ENCODE results near the gene TEC. TPM values are rescaled to one million over a fixed set of nuclear protein-coding genes. Genes with fewer than 3 reads are reported as not detected.

TEC gene
- total and polyA plus RNA-seq, 2 of the 8 experiments (the other 6 are each of a cell fraction or from before 2014, with no cell fraction given): 0.73 to 1.8 TPM

DNA sequence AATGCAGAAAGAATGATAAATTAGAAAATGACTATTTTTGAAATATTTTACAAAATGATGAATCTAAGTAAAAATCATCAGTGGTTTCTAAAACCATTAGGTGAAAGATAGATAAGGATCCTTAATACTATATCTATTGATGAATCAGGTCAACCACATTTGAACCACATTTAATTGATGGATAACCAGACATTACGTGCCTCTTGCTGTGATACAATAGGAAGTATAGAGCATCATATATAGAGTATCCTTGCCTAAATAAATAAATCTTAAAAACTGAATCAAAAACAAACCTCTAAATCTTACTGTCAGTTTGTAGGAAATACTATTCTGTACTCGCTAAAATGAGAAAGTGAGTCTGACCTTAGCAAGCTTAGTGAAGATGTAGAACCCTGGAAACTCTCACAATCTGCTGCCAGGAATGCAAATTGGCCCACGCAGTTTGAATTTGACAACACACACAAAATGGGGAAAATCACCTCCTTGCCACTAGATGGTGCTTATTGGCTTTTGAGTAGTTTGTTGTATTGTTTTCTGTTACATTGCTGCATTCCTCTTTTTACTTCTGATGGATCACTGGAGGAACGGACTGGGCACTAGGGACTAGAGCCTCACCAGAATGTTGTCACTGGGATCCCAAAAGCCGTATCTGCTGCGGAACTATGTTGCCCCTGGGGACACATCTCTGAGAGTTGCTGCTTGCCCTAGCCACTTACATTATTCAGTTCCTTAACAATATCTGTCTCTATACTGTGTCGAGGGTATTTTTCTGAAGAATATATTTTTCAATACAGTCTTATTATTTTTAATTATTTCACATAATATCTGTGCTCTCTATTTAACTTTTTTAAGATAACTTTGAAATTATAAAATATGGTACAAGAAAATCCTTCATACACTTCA is 46.3 kb upstream of the TEC start:
- H2BK12ac ChIP-seq (ENCODE audit: low read depth, low read length): no peak overlapping the region
- no peak overlapping the region for H3K9ac ChIP-seq (replicated peaks in 1 of 4; ENCODE audit: extremely low read depth in 1 of 4, low read depth in 3 of 4, low read length in 3 of 4)
- no peak overlapping the region for H2AFZ ChIP-seq (ENCODE audit: low read length)
- DNase-seq (ENCODE audit: low read depth in 1 of 2, low spot score in 2 of 2): no peak
- no peak overlapping the region for H3K14ac ChIP-seq (ENCODE audit: insufficient read length)
- H2BK120ac ChIP-seq (replicated peaks; ENCODE audit: low read depth, low read length): no peak overlapping the region
- no peaks in the 10 kb centered on the region for H3K79me2 ChIP-seq (ENCODE audit: control insufficient read depth in 1 of 2, insufficient read depth in 2 of 2, low read length in 2 of 2)
- H2BK15ac ChIP-seq (ENCODE audit: low read length): no peak overlapping the region
- no peak overlapping the region for H4K8ac ChIP-seq (ENCODE audit: extremely low read depth, insufficient read depth, low read length)
- no peak overlapping the region for H3K4me2 ChIP-seq (ENCODE audit: insufficient read depth in 1 of 2, low read depth in 2 of 2, low read length in 2 of 2)
- H4K20me1 ChIP-seq (replicated peaks in 1 of 2; ENCODE audit: control insufficient read depth in 1 of 2, insufficient read depth in 2 of 2, low read length in 2 of 2): no peaks in the 10 kb centered on the region
- H2AK5ac ChIP-seq (ENCODE audit: low read depth, low read length): no peak overlapping the region
- no peaks in the 10 kb centered on the region for H3K23me2 ChIP-seq (ENCODE audit: low read depth, low read length)
- no peak overlapping the region for H3K4me3 ChIP-seq (ENCODE audit: extremely low read depth in 1 of 4, insufficient read depth in 2 of 4, low read depth in 3 of 4, low read length in 4 of 4)
- H3K4me1 ChIP-seq (replicated peaks in 1 of 4; ENCODE audit: control insufficient read depth in 3 of 4, insufficient read depth in 4 of 4, low read length in 3 of 4): no peaks in the 10 kb centered on the region
- peak; percentile 98 for FAIRE-seq
- H4K5ac ChIP-seq (ENCODE audit: insufficient read length, low read depth, low read length): no peak overlapping the region
- ChIA-PET CTCF (ENCODE audit: partially characterized antibody) (interaction anchor here (1.8 kb wide), 1 partner anchor 12 kb away, joined by 7 read pairs; no protein-coding TSS in a partner anchor), POLR2A (ENCODE audit: partially characterized antibody) (no interaction called here)
- H4K91ac ChIP-seq (replicated peaks; ENCODE audit: insufficient read length, low read length): no peak overlapping the region
- no peaks in the 10 kb centered on the region for H3K27me3 ChIP-seq (replicated peaks in 1 of 4; ENCODE audit: control insufficient read depth in 3 of 4, extremely low read depth in 1 of 4, insufficient read depth in 3 of 4, low read length in 3 of 4)
- H3K56ac ChIP-seq (replicated peaks; ENCODE audit: insufficient read length, low read depth, low read length): no peak overlapping the region
- H3K23ac ChIP-seq (ENCODE audit: insufficient read length): no peak overlapping the region
- no peak overlapping the region for H3K18ac ChIP-seq (ENCODE audit: extremely low read depth, low read length)
- no peak overlapping the region for H2BK5ac ChIP-seq (ENCODE audit: low read depth, low read length)
- H2BK20ac ChIP-seq (ENCODE audit: low read length): no peak overlapping the region
- no peaks in the 10 kb centered on the region for H3K36me3 ChIP-seq (ENCODE audit: control insufficient read depth in 2 of 4, insufficient read depth in 4 of 4, low read length in 3 of 4)
- H3K79me1 ChIP-seq (ENCODE audit: low read depth, low read length): no peaks in the 10 kb centered on the region
- H3K9me3 ChIP-seq (ENCODE audit: insufficient read depth in 2 of 2, low read depth in 1 of 2, low read length in 1 of 2): no peaks in the 10 kb centered on the region
- no peak overlapping the region for H3K27ac ChIP-seq (ENCODE audit: low read depth, low read length)
- WGBS, 2 experiments (ENCODE audit: extremely low coverage in 1 of 2, insufficient coverage in 1 of 2, insufficient read length in 1 of 2, insufficient replicate concordance in 2 of 2, low coverage in 1 of 2, low lambda C conversion rate in 2 of 2, missing lambda C conversion rate in 1 of 2): 45% methylated on average over 7 of the region's 7 CpGs; no CpG with 5 or more reads in 1 of the 2 experiments
- H3K4ac ChIP-seq (replicated peaks; ENCODE audit: insufficient read length, low read depth, low read length): no peak overlapping the region
- TF ChIP-seq YY1 (IDR thresholded peaks at IDR 0.05; ENCODE audit: low read depth, low read length) (no peak), RXRA (IDR thresholded peaks at IDR 0.05; ENCODE audit: insufficient read depth, low read depth, low read length) (no peak), TEAD4 (IDR thresholded peaks at IDR 0.05; ENCODE audit: low read depth, low read length) (peak; percentile 48; the same call in 1 of the 2 replicates), RAD21 (IDR thresholded peaks at IDR 0.05 in 1 of 2, conservative IDR thresholded peaks at IDR 0.05 in 1 of 2; ENCODE audit: low read depth in 2 of 2, low read length in 2 of 2) (peak; percentile 78 to 80), SIN3A (conservative IDR thresholded peaks at IDR 0.05 in 1 of 2, IDR thresholded peaks at IDR 0.05 in 1 of 2; ENCODE audit: low read depth in 1 of 2, low read length in 2 of 2) (0 out of 4 replicates have a peak, but pooled peaks of 1 of the 2 experiments have one; percentile 39), CTCF (IDR thresholded peaks at IDR 0.05; ENCODE audit: control extremely low read depth in 1 of 3, insufficient read depth in 1 of 3, low read depth in 1 of 3, low read length in 3 of 3) (peak in 2 of 3 experiments; percentile 55 to 83; a peak in 3 of 4 replicates), EP300 (IDR thresholded peaks at IDR 0.05; ENCODE audit: borderline replicate concordance in 1 of 2, low read depth in 2 of 2, low read length in 2 of 2) (no peak), SP1 (IDR thresholded peaks at IDR 0.05; ENCODE audit: low read depth, low read length) (no peak)

Data from H1 (cell line).